ENCODE results near the gene CDCA3.

- TF ChIP-seq CTCF (IDR thresholded peaks at IDR 0.05; ENCODE audit: low read length) (no peak), EZH2 (optimal IDR thresholded peaks at IDR 0.05; ENCODE audit: low read depth, low read length) (no peak), EZH2phosphoT487 (IDR thresholded peaks at IDR 0.05; ENCODE audit: low read length) (no peak)
These were observed 34.0 kb downstream of the CDCA3 start for GRCh38 chr12:6817098-6817497.

All from MM.1S (cell line).